ENCODE measurements around the gene SLCO2A1. TPM values are rescaled to one million over a fixed set of nuclear protein-coding genes. Genes with fewer than 3 reads are reported as not detected.

The SLCO2A1 gene
- total RNA-seq, 2 donors from 2014 or later = 0.10 TPM; not detected in 1

- ATAC-seq (replicated peaks in 1 of 2) (no peak), DNase-seq (no peak)
- H3K4me1 Mint-ChIP-seq (ENCODE audit: low read depth) = no peaks in the 10 kb centered on the region
- H3K4me3 Mint-ChIP-seq = no peak overlapping the region
- H3K27me3 Mint-ChIP-seq (ENCODE audit: low read depth) = no peaks in the 10 kb centered on the region
- H3K9me3 Mint-ChIP-seq = no peaks in the 10 kb centered on the region
- H3K36me3 Mint-ChIP-seq (ENCODE audit: insufficient read depth in 2 of 2) = no peaks in the 10 kb centered on the region
- no peak overlapping the region for H3K27ac Mint-ChIP-seq
These were observed 76.4 kb downstream of the SLCO2A1 start for GRCh38 chr3:133953297-133953696.

- Mint-ChIP-seq H3K9me3 (no peaks in the 10 kb centered on the region), H3K27me3 (ENCODE audit: low read depth) (peaks cover 6% of the 10 kb centered on the region), H3K4me1 (ENCODE audit: low read depth) (no peaks in the 10 kb centered on the region), H3K27ac (no peak overlapping the region), H3K36me3 (ENCODE audit: insufficient read depth in 2 of 2) (no peaks in the 10 kb centered on the region), H3K4me3 (no peak overlapping the region)
- ATAC-seq (replicated peaks in 1 of 2) (no peak), DNase-seq (no peak)
These were observed 80.3 kb downstream of the SLCO2A1 start for GRCh38 chr3:133949438-133949837.

- peaks cover under 1% of the 10 kb centered on the region for H3K4me1 Mint-ChIP-seq (ENCODE audit: low read depth)
- no peak overlapping the region for H3K27ac Mint-ChIP-seq
- H3K4me3 Mint-ChIP-seq = no peak overlapping the region
- H3K36me3 Mint-ChIP-seq (ENCODE audit: insufficient read depth in 2 of 2) = no peaks in the 10 kb centered on the region
- H3K9me3 Mint-ChIP-seq = no peaks in the 10 kb centered on the region
- H3K27me3 Mint-ChIP-seq (ENCODE audit: low read depth) = peaks cover 10% of the 10 kb centered on the region
- ATAC-seq (replicated peaks in 1 of 2) (no peak), DNase-seq (no peak)
These were observed 80.7 kb downstream of the SLCO2A1 start for GRCh38 chr3:133948996-133949395.

GRCh38 chr3:133948131-133948810 is 81.5 kb downstream of the SLCO2A1 start:
- peaks cover 13% of the 10 kb centered on the region for H3K27me3 Mint-ChIP-seq (ENCODE audit: low read depth)
- peaks cover 8% of the 10 kb centered on the region for H3K4me1 Mint-ChIP-seq (ENCODE audit: low read depth)
- ATAC-seq (replicated peaks in 1 of 2) (no peak), DNase-seq (no peak)
- no peaks in the 10 kb centered on the region for H3K9me3 Mint-ChIP-seq
- no peak overlapping the region for H3K4me3 Mint-ChIP-seq
- H3K36me3 Mint-ChIP-seq (ENCODE audit: insufficient read depth in 2 of 2) = no peaks in the 10 kb centered on the region
- H3K27ac Mint-ChIP-seq = no peak overlapping the region

- H3K27me3 Mint-ChIP-seq (ENCODE audit: low read depth) = peaks cover 20% of the 10 kb centered on the region
- no peak for ATAC-seq (replicated peaks in 1 of 2)
- H3K27ac Mint-ChIP-seq = no peak overlapping the region
- no peak for DNase-seq
- H3K9me3 Mint-ChIP-seq = no peaks in the 10 kb centered on the region
- H3K4me3 Mint-ChIP-seq = no peak overlapping the region
- H3K36me3 Mint-ChIP-seq (ENCODE audit: insufficient read depth in 2 of 2) = no peaks in the 10 kb centered on the region
- peaks cover 18% of the 10 kb centered on the region for H3K4me1 Mint-ChIP-seq (ENCODE audit: low read depth)
These were observed 84.2 kb downstream of the SLCO2A1 start for GRCh38 chr3:133945381-133946095.

GRCh38 chr3:133944641-133945380 is 84.9 kb downstream of the SLCO2A1 start:
- peaks cover 25% of the 10 kb centered on the region for H3K27me3 Mint-ChIP-seq (ENCODE audit: low read depth)
- H3K9me3 Mint-ChIP-seq = no peaks in the 10 kb centered on the region
- ATAC-seq (replicated peaks in 1 of 2) = no peak
- H3K27ac Mint-ChIP-seq = no peak overlapping the region
- H3K36me3 Mint-ChIP-seq (ENCODE audit: insufficient read depth in 2 of 2) = no peaks in the 10 kb centered on the region
- H3K4me3 Mint-ChIP-seq = no peak overlapping the region
- DNase-seq = no peak
- H3K4me1 Mint-ChIP-seq (ENCODE audit: low read depth) = peaks cover 18% of the 10 kb centered on the region

- Mint-ChIP-seq H3K27me3 (ENCODE audit: low read depth) (peaks cover 25% of the 10 kb centered on the region), H3K9me3 (no peaks in the 10 kb centered on the region), H3K36me3 (ENCODE audit: insufficient read depth in 2 of 2) (no peaks in the 10 kb centered on the region), H3K27ac (no peak overlapping the region), H3K4me3 (no peak overlapping the region), H3K4me1 (ENCODE audit: low read depth) (peaks cover 18% of the 10 kb centered on the region)
- ATAC-seq (replicated peaks in 1 of 2) = no peak
- no peak for DNase-seq
These were observed 85.5 kb downstream of the SLCO2A1 start for GRCh38 chr3:133944181-133944580.

- H3K9me3 Mint-ChIP-seq = no peaks in the 10 kb centered on the region
- no peak overlapping the region for H3K27ac Mint-ChIP-seq
- H3K36me3 Mint-ChIP-seq (ENCODE audit: insufficient read depth in 2 of 2) = no peaks in the 10 kb centered on the region
- DNase-seq (no peak), ATAC-seq (replicated peaks in 1 of 2) (peak in 1 of 2 donors; percentile 18)
- H3K27me3 Mint-ChIP-seq (ENCODE audit: low read depth) = peaks cover 25% of the 10 kb centered on the region
- H3K4me3 Mint-ChIP-seq = no peak overlapping the region
- H3K4me1 Mint-ChIP-seq (ENCODE audit: low read depth) = peaks cover 18% of the 10 kb centered on the region
These were observed 86.0 kb downstream of the SLCO2A1 start for GRCh38 chr3:133943639-133944141.

GRCh38 chr3:133943031-133943535 is 86.6 kb downstream of the SLCO2A1 start:
- Mint-ChIP-seq H3K27ac (no peak overlapping the region), H3K4me3 (no peak overlapping the region), H3K27me3 (ENCODE audit: low read depth) (peaks cover 25% of the 10 kb centered on the region), H3K36me3 (ENCODE audit: insufficient read depth in 2 of 2) (no peaks in the 10 kb centered on the region), H3K9me3 (no peaks in the 10 kb centered on the region), H3K4me1 (ENCODE audit: low read depth) (peaks cover 18% of the 10 kb centered on the region)
- DNase-seq (no peak), ATAC-seq (replicated peaks in 1 of 2) (no peak)

- DNase-seq (no peak), ATAC-seq (replicated peaks in 1 of 2) (no peak)
- Mint-ChIP-seq H3K9me3 (no peaks in the 10 kb centered on the region), H3K36me3 (ENCODE audit: insufficient read depth in 2 of 2) (no peaks in the 10 kb centered on the region), H3K4me3 (no peak overlapping the region), H3K4me1 (ENCODE audit: low read depth) (peaks cover 18% of the 10 kb centered on the region), H3K27ac (no peak overlapping the region), H3K27me3 (ENCODE audit: low read depth) (peaks cover 29% of the 10 kb centered on the region)
These were observed 88.3 kb downstream of the SLCO2A1 start for GRCh38 chr3:133941415-133941821.

GRCh38 chr3:133940536-133940935 is 89.2 kb downstream of the SLCO2A1 start:
- no peak for DNase-seq
- H3K9me3 Mint-ChIP-seq = no peaks in the 10 kb centered on the region

GRCh38 chr3:133939463-133939835 is 90.3 kb downstream of the SLCO2A1 start:
- Mint-ChIP-seq H3K27ac (no peak overlapping the region), H3K4me1 (ENCODE audit: low read depth) (peaks cover 18% of the 10 kb centered on the region), H3K9me3 (no peaks in the 10 kb centered on the region), H3K27me3 (ENCODE audit: low read depth) (peaks cover 23% of the 10 kb centered on the region), H3K4me3 (no peak overlapping the region), H3K36me3 (ENCODE audit: insufficient read depth in 2 of 2) (no peaks in the 10 kb centered on the region)
- no peak for DNase-seq
- ATAC-seq (replicated peaks in 1 of 2) = no peak

More at GRCh38 chr3:133940536-133940935, 89.2 kb downstream of the SLCO2A1 start:
- H3K27ac Mint-ChIP-seq = no peak overlapping the region
- no peaks in the 10 kb centered on the region for H3K36me3 Mint-ChIP-seq (ENCODE audit: insufficient read depth in 2 of 2)
- H3K4me3 Mint-ChIP-seq = no peak overlapping the region
- no peak for ATAC-seq (replicated peaks in 1 of 2)
- peaks cover 29% of the 10 kb centered on the region for H3K27me3 Mint-ChIP-seq (ENCODE audit: low read depth)
- H3K4me1 Mint-ChIP-seq (ENCODE audit: low read depth) = peaks cover 18% of the 10 kb centered on the region

Data from activated T-cell treated with anti-CD3 and anti-CD28 coated beads, Interleukin-2, amount 50 U/mL, for 72 hours (primary cell).